CD14-positive monocyte (primary cell): Measurements from ENCODE around the gene TBC1D3B. TPM values are rescaled to one million over a fixed set of nuclear protein-coding genes. Genes with fewer than 3 reads are reported as not detected.

Experiments
- DNase-seq, 3 donors: peaks; one replicate each; pipeline ENCODE4 v3.0.0-alpha.2; 2011 to 2022
- H2AFZ ChIP-seq: 2 replicates; pipeline ENCODE4 v1.6.0; 2012; ENCODE audit warnings: mild to moderate bottlenecking, low read depth, low read length, inconsistent platforms; ENCODE audit not compliant: insufficient read depth, poor library complexity, severe bottlenecking
- H3K27ac ChIP-seq, 2 donors: 1 replicate in 1 of 2; 2 replicates in 1 of 2; pipeline ENCODE4 v1.5.1; 2012 to 2013; ENCODE audit warnings: low read length in 2 of 2, control low read depth in 1 of 2, inconsistent platforms in 1 of 2, low read depth in 1 of 2, mild to moderate bottlenecking in 1 of 2
- H3K27me3 ChIP-seq, 2 donors: one replicate each; pipeline versions ENCODE4 v1.6.0 to v1.6.1; 2011 to 2013; ENCODE audit warnings: low read length in 2 of 2; ENCODE audit not compliant: control insufficient read depth in 2 of 2, insufficient read depth in 2 of 2
- H3K36me3 ChIP-seq, 2 donors: replicated peaks in 1 of 2; 1 replicate in 1 of 2; 2 replicates in 1 of 2; pipeline versions ENCODE4 v1.5.1 to v1.6.1; 2012 to 2013; ENCODE audit warnings: low read length in 2 of 2, control low read depth in 1 of 2, inconsistent platforms in 1 of 2, mild to moderate bottlenecking in 1 of 2; ENCODE audit not compliant: insufficient read depth in 2 of 2, control insufficient read depth in 1 of 2
- H3K4me1 ChIP-seq, 2 donors: 1 replicate in 1 of 2; 2 replicates in 1 of 2; pipeline versions ENCODE4 v1.5.1 to v1.6.1; 2012 to 2013; ENCODE audit warnings: low read length in 2 of 2, control low read depth in 1 of 2, inconsistent platforms in 1 of 2, mild to moderate bottlenecking in 1 of 2, moderate library complexity in 1 of 2; ENCODE audit not compliant: insufficient read depth in 2 of 2, control insufficient read depth in 1 of 2
- H3K4me2 ChIP-seq: replicated peaks from 2 replicates; pipeline ENCODE3; 2012; ENCODE audit warnings: low read length, moderate library complexity, mild to moderate bottlenecking; ENCODE audit not compliant: poor library complexity, severe bottlenecking; ENCODE audit errors: extremely low read depth
- H3K4me3 ChIP-seq, 3 experiments: fragments of 200-600 bp in 1 of 3; sonication (generic) in 1 of 3; replicated peaks in 1 of 3; 1 replicate in 2 of 3; 2 replicates in 1 of 3; pipeline ENCODE4 v1.5.1; 2011 to 2013; ENCODE audit warnings: low read length in 3 of 3, mild to moderate bottlenecking in 3 of 3, control low read depth in 2 of 3, low read depth in 2 of 3, inconsistent platforms in 1 of 3, moderate library complexity in 1 of 3
- H3K79me2 ChIP-seq: 2 replicates; pipeline ENCODE4 v1.6.0; 2012; ENCODE audit warnings: mild to moderate bottlenecking, control low read depth, inconsistent platforms, low read length, moderate library complexity; ENCODE audit not compliant: insufficient read depth
- H3K9ac ChIP-seq: 2 replicates; pipeline ENCODE4 v1.6.0; 2017; ENCODE audit warnings: low read length, mild to moderate bottlenecking; ENCODE audit not compliant: insufficient read depth, poor library complexity, severe bottlenecking
- H3K9me3 ChIP-seq, 2 donors: replicated peaks in 1 of 2; 1 replicate in 1 of 2; 2 replicates in 1 of 2; pipeline versions ENCODE4 v1.5.1 to v1.6.1; 2012 to 2013; ENCODE audit warnings: low read length in 2 of 2, control low read depth in 1 of 2; ENCODE audit not compliant: control insufficient read depth in 1 of 2, insufficient read depth in 1 of 2
- H4K20me1 ChIP-seq: 2 replicates; pipeline ENCODE4 v1.6.0; 2012; ENCODE audit warnings: mild to moderate bottlenecking, low read length, control low read depth, moderate library complexity; ENCODE audit not compliant: insufficient read depth
- H3K27ac Mint-ChIP-seq, 7 donors: one replicate each; pipeline ENCODE4 v1.8.0; 2020; ENCODE audit warnings: mild to moderate bottlenecking in 7 of 7, mixed read lengths in 7 of 7, moderate library complexity in 6 of 7, inconsistent platforms in 2 of 7
- H3K27me3 Mint-ChIP-seq, 3 donors: one replicate each; pipeline ENCODE4 v1.8.0; 2021 to 2022; ENCODE audit warnings: low read depth in 3 of 3, mild to moderate bottlenecking in 3 of 3, mixed read lengths in 3 of 3, moderate library complexity in 3 of 3, inconsistent platforms in 1 of 3
- H3K36me3 Mint-ChIP-seq, 2 donors: one replicate each; pipeline ENCODE4 v1.8.0; 2020; ENCODE audit warnings: mixed read lengths in 2 of 2, inconsistent platforms in 1 of 2, mild to moderate bottlenecking in 1 of 2
- H3K4me1 Mint-ChIP-seq: one replicate; pipeline ENCODE4 v1.8.0; 2020; ENCODE audit warnings: mild to moderate bottlenecking, mixed read lengths
- H3K4me3 Mint-ChIP-seq, 2 donors: one replicate each; pipeline ENCODE4 v1.8.0; 2020; ENCODE audit warnings: mild to moderate bottlenecking in 2 of 2, mixed read lengths in 2 of 2, moderate library complexity in 1 of 2
- H3K9me3 Mint-ChIP-seq, 7 donors: one replicate each; pipeline ENCODE4 v1.8.0; 2020 to 2022; ENCODE audit warnings: mixed read lengths in 7 of 7, mild to moderate bottlenecking in 6 of 7, moderate library complexity in 6 of 7, inconsistent platforms in 2 of 7
- WGBS: methylation state at CpG from one replicate; pipeline ENCODE4 v1.1.5; 2013; ENCODE audit warnings: missing lambda C conversion rate; ENCODE audit not compliant: insufficient coverage; 5-methylcytosine and 5-hydroxymethylcytosine counted together
- intact Hi-C, 2 donors: fragments of 100-400 bp; cut with micrococcal nuclease; formaldehyde crosslinking; loops; one replicate each; pipeline versions ENCODE4 v1.15.0 to v1.15.1; 2023
- polyA plus RNA-seq, 3 donors: library from polyadenylated mRNA; depleted of rRNA in 1 of 3; unstranded in 2 of 3; stranded (reverse) in 1 of 3; fragments of 300-500 nt in 2 of 3; fragments of >200 nt in 1 of 3; fragmentation: Illumina TruSeq in 2 of 3; gene quantifications; 1 replicate in 2 of 3; 2 replicates in 1 of 3; pipeline ENCODE4 v1.2.3, GENCODE V29; 2012 to 2021
- TF ChIP-seq, protein P1 (sequence below): fragments of 200-600 bp; IDR thresholded peaks from one replicate; pipeline ENCODE4 v1.8.0; 2022; ENCODE audit warnings: antibody characterized with exemption, mild to moderate bottlenecking

TBC1D3B gene
- polyA plus RNA-seq, 3 donors: 1.8 TPM; not detected in 2

- H3K4me1 ChIP-seq: peaks cover 41 to 42% of the 10 kb centered on the region in 2 donors
Measured at GRCh38 chr17:36205637-36206485, 29.4 kb upstream of the TBC1D3B start.

GRCh38 chr17:36204724-36205500 lies 28.5 kb upstream of the TBC1D3B start:
- no peak overlapping the region for H3K4me2 ChIP-seq
- intact Hi-C loops: no loop called here
- Mint-ChIP-seq H3K36me3 (peaks cover 0 to 3% of the 10 kb centered on the region in 2 donors), H3K27me3 (peaks cover 2 to 4% (median 2%) of the 10 kb centered on the region in 3 donors), H3K4me1 (peaks cover 41% of the 10 kb centered on the region), H3K9me3 (peaks cover 0 to 2% (median 0%) of the 10 kb centered on the region in 7 donors), H3K4me3 (no peak overlapping the region), H3K27ac (no peak overlapping the region)
- H3K27me3 ChIP-seq: no peaks in the 10 kb centered on the region
- peaks cover 35 to 38% of the 10 kb centered on the region in 2 donors for H3K4me1 ChIP-seq
- no peaks in the 10 kb centered on the region for H3K79me2 ChIP-seq
- TF ChIP-seq, protein P1, sequence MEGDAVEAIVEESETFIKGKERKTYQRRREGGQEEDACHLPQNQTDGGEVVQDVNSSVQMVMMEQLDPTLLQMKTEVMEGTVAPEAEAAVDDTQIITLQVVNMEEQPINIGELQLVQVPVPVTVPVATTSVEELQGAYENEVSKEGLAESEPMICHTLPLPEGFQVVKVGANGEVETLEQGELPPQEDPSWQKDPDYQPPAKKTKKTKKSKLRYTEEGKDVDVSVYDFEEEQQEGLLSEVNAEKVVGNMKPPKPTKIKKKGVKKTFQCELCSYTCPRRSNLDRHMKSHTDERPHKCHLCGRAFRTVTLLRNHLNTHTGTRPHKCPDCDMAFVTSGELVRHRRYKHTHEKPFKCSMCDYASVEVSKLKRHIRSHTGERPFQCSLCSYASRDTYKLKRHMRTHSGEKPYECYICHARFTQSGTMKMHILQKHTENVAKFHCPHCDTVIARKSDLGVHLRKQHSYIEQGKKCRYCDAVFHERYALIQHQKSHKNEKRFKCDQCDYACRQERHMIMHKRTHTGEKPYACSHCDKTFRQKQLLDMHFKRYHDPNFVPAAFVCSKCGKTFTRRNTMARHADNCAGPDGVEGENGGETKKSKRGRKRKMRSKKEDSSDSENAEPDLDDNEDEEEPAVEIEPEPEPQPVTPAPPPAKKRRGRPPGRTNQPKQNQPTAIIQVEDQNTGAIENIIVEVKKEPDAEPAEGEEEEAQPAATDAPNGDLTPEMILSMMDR: no peak
- no peak overlapping the region for H3K9ac ChIP-seq
- no peak overlapping the region for H3K27ac ChIP-seq
- DNase-seq: no peak
- H2AFZ ChIP-seq: no peak overlapping the region
- H3K4me3 ChIP-seq: no peak overlapping the region
- H4K20me1 ChIP-seq: no peaks in the 10 kb centered on the region
- H3K9me3 ChIP-seq: no peaks in the 10 kb centered on the region
- no CpG with 5 or more reads among the region's 7 CpGs for WGBS
- H3K36me3 ChIP-seq: no peaks in the 10 kb centered on the region

More at GRCh38 chr17:36205637-36206485, 29.4 kb upstream of the TBC1D3B start:
- no peak overlapping the region for H3K4me3 Mint-ChIP-seq
- Histone ChIP-seq H3K79me2 (no peaks in the 10 kb centered on the region), H3K4me3 (no peak overlapping the region), H3K36me3 (no peaks in the 10 kb centered on the region), H3K27me3 (no peaks in the 10 kb centered on the region), H2AFZ (no peak overlapping the region), H3K9me3 (no peaks in the 10 kb centered on the region), H3K27ac (no peak overlapping the region), H4K20me1 (no peaks in the 10 kb centered on the region), H3K9ac (no peak overlapping the region), H3K4me2 (no peak overlapping the region)
- intact Hi-C loops: no loop called here
- WGBS: 40% methylated on average over 1 of the region's 4 CpGs
- no peak for DNase-seq
- peak overlapping the region in 2 of 7 donors; percentile 22 to 26 for H3K27ac Mint-ChIP-seq
- peaks cover 2 to 7% (median 4%) of the 10 kb centered on the region in 3 donors for H3K27me3 Mint-ChIP-seq
- TF ChIP-seq, protein P1: no peak
- H3K36me3 Mint-ChIP-seq: peaks cover 0 to 3% of the 10 kb centered on the region in 2 donors
- H3K9me3 Mint-ChIP-seq: peaks cover 0 to 2% (median 0%) of the 10 kb centered on the region in 7 donors
- H3K4me1 Mint-ChIP-seq: peaks cover 44% of the 10 kb centered on the region
